Testis (tissue), 2 donors: ENCODE data around the gene TEAD3.

Source experiments
- CTCF ChIP-seq, 3 experiments: fragments of 450-650 bp in 2 of 3; fragments of 200-600 bp in 1 of 3; sonication (generic) in 1 of 3; IDR thresholded peaks; one replicate each; pipeline ENCODE4 v1.5.1; 2016 to 2019; ENCODE audit warnings: antibody characterized with exemption in 3 of 3, mild to moderate bottlenecking in 2 of 3, moderate library complexity in 1 of 3
- POLR2A ChIP-seq: fragments of 450-650 bp; IDR thresholded peaks from one replicate; pipeline ENCODE4 v1.6.1; 2017; ENCODE audit warnings: antibody characterized with exemption, mild to moderate bottlenecking, moderate library complexity

GRCh38 chr6:35469751-35470662 lies 26.9 kb downstream of the TEAD3 start:
- TF ChIP-seq CTCF (IDR thresholded peaks at IDR 0.05): no peak
- TF ChIP-seq POLR2A: no peak
